Uterus (tissue), 2 donors: ENCODE data around the gene ILDR2.

Experiments used
- CTCF ChIP-seq, 4 experiments: fragments of 200-600 bp in 2 of 4; fragments of 450-650 bp in 2 of 4; sonication (generic) in 2 of 4; IDR thresholded peaks; one replicate each; pipeline ENCODE4 v1.5.1; 2016 to 2019; ENCODE audit warnings: antibody characterized with exemption in 4 of 4, mild to moderate bottlenecking in 2 of 4, moderate library complexity in 1 of 4
- POLR2A ChIP-seq, 2 donors: fragments of 450-650 bp; IDR thresholded peaks; one replicate each; pipeline ENCODE4 v1.6.1; 2016; ENCODE audit warnings: antibody characterized with exemption in 2 of 2, mild to moderate bottlenecking in 1 of 2, moderate library complexity in 1 of 2

- TF ChIP-seq POLR2A (IDR thresholded peaks at IDR 0.05) = no peak
- no peak for TF ChIP-seq CTCF (IDR thresholded peaks at IDR 0.05)
Measured at GRCh38 chr1:166933140-166933539, 42.2 kb downstream of the ILDR2 start.
